Measurements from ENCODE around the gene FAR2. TPM values are rescaled to one million over a fixed set of nuclear protein-coding genes. Genes with fewer than 3 reads are reported as not detected.

FAR2 gene
- total and polyA plus RNA-seq, 4 donors: 7.1 to 14.4 (median 11.2) TPM

DNA sequence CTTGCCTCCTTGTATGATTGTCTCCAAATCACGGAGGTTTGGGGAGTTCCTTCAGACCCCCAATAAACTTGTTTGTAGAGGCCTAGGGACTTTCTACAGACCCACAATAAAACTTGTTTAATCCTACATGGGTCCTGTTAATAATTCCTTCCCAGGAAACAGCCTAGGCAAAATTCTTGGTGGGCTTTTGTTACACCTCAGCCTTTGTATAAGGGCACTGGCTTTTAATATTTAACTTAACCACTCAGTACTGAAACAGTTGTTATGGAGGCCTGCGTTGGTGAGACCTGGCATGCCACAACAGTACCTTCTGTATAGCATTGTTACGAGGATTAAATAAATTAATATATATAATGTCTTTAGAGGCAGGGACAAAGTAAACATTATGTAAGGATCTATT, 32.7 kb upstream of the FAR2 start:
- no peak for ATAC-seq (ENCODE audit: insufficient read depth, low FRiP score)
- peaks cover 0 to 8% (median 1%) of the 10 kb centered on the region in 4 donors for H3K9me3 ChIP-seq (ENCODE audit: control insufficient read depth in 4 of 4, insufficient read depth in 3 of 4, low read length in 3 of 4)
- no peaks in the 10 kb centered on the region for H3K36me3 ChIP-seq (ENCODE audit: control insufficient read depth in 4 of 4, insufficient read depth in 4 of 4, low read length in 4 of 4)
- H3K27me3 ChIP-seq (ENCODE audit: control insufficient read depth in 3 of 3, insufficient read depth in 3 of 3, low read length in 2 of 3): no peaks in the 10 kb centered on the region
- no peaks in the 10 kb centered on the region for H3K4me1 ChIP-seq (ENCODE audit: control insufficient read depth in 5 of 5, insufficient read depth in 5 of 5, low read length in 5 of 5)
- TF ChIP-seq, protein P1, sequence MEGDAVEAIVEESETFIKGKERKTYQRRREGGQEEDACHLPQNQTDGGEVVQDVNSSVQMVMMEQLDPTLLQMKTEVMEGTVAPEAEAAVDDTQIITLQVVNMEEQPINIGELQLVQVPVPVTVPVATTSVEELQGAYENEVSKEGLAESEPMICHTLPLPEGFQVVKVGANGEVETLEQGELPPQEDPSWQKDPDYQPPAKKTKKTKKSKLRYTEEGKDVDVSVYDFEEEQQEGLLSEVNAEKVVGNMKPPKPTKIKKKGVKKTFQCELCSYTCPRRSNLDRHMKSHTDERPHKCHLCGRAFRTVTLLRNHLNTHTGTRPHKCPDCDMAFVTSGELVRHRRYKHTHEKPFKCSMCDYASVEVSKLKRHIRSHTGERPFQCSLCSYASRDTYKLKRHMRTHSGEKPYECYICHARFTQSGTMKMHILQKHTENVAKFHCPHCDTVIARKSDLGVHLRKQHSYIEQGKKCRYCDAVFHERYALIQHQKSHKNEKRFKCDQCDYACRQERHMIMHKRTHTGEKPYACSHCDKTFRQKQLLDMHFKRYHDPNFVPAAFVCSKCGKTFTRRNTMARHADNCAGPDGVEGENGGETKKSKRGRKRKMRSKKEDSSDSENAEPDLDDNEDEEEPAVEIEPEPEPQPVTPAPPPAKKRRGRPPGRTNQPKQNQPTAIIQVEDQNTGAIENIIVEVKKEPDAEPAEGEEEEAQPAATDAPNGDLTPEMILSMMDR (IDR thresholded peaks at IDR 0.05; ENCODE audit: control extremely low read depth, extremely low read depth): no peak
- H3K4me3 ChIP-seq: no peak overlapping the region
- H3K9ac ChIP-seq (ENCODE audit: insufficient read depth in 1 of 2, low read length in 2 of 2): no peak overlapping the region
- DNase-seq: no peak
- no peak overlapping the region for H3K27ac ChIP-seq (ENCODE audit: low read depth in 1 of 2, low read length in 1 of 2)
- 68 to 93% methylated on average over 3 of the region's 3 CpGs for WGBS, 2 donors

DNA sequence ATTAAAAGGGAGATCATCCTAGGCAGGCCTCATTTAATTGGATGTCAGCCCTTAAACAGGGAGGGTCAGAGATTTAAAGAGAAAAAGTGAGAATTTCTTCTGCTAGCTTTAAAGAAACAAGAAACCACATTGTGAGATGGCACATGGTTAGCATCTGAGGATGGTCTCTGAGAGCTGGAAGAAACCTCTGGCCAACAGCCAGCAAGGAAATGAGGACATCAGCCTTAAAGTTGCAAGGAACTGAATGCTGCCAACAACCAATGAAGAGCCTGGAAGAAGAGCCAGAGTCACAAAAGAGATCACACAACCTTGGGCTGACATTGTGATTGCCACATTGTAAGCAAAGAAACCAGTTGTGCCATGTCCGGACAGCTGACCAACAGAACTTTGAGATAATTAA, 17.5 kb upstream of the FAR2 start:
- Histone ChIP-seq H3K27me3 (ENCODE audit: control insufficient read depth in 3 of 3, insufficient read depth in 3 of 3, low read length in 2 of 3) (no peaks in the 10 kb centered on the region), H3K9me3 (ENCODE audit: control insufficient read depth in 4 of 4, insufficient read depth in 3 of 4, low read length in 3 of 4) (no peaks in the 10 kb centered on the region), H3K9ac (ENCODE audit: insufficient read depth in 1 of 2, low read length in 2 of 2) (no peak overlapping the region), H3K36me3 (ENCODE audit: control insufficient read depth in 4 of 4, insufficient read depth in 4 of 4, low read length in 4 of 4) (no peaks in the 10 kb centered on the region), H3K27ac (ENCODE audit: low read depth in 1 of 2, low read length in 1 of 2) (no peak overlapping the region), H3K4me1 (ENCODE audit: control insufficient read depth in 5 of 5, insufficient read depth in 5 of 5, low read length in 5 of 5) (no peaks in the 10 kb centered on the region), H3K4me3 (no peak overlapping the region)
- TF ChIP-seq, protein P1 (IDR thresholded peaks at IDR 0.05; ENCODE audit: control extremely low read depth, extremely low read depth): no peak
- ATAC-seq (ENCODE audit: insufficient read depth, low FRiP score) (no peak), DNase-seq (peak; percentile 25 to 69 (median 45))
- 4 to 59% methylated on average over 1 of the region's 1 CpG for WGBS, 2 donors

- no peak for DNase-seq
- Histone ChIP-seq H3K4me3 (no peak overlapping the region), H3K4me1 (ENCODE audit: control insufficient read depth in 5 of 5, insufficient read depth in 5 of 5, low read length in 5 of 5) (no peaks in the 10 kb centered on the region), H3K27me3 (ENCODE audit: control insufficient read depth in 3 of 3, insufficient read depth in 3 of 3, low read length in 2 of 3) (no peaks in the 10 kb centered on the region), H3K36me3 (ENCODE audit: control insufficient read depth in 4 of 4, insufficient read depth in 4 of 4, low read length in 4 of 4) (no peaks in the 10 kb centered on the region), H3K9me3 (ENCODE audit: control insufficient read depth in 4 of 4, insufficient read depth in 3 of 4, low read length in 3 of 4) (no peaks in the 10 kb centered on the region), H3K9ac (ENCODE audit: insufficient read depth in 1 of 2, low read length in 2 of 2) (no peak overlapping the region), H3K27ac (ENCODE audit: low read depth in 1 of 2, low read length in 1 of 2) (no peak overlapping the region)
- TF ChIP-seq, protein P1 (IDR thresholded peaks at IDR 0.05; ENCODE audit: control extremely low read depth, extremely low read depth): no peak
- no peak for ATAC-seq (ENCODE audit: insufficient read depth, low FRiP score)
- WGBS, 2 donors: 87 to 95% methylated on average over 6 of the region's 6 CpGs
Observed at GRCh38 chr12:29132316-29132715, 16.8 kb upstream of the FAR2 start.

DNA sequence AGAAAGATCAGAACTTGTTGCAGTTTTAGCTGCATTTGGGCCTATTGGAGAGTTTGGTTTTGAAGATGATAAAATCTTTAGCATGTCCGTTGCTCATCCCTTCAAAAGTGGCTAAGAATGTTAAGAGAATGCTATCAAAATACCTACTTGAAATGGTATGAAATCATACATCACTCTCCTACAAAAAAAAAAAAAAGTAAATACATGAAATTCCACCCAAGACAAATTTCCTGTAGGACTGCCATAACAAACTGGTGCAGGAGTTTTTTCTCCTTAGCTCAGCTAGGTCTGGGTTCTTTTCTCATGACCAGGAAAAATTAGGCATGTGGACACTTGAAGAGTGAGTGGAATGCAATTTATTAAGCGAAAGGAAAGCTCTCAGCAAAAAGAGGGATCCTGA, 15.9 kb upstream of the FAR2 start:
- no peak for ATAC-seq (ENCODE audit: insufficient read depth, low FRiP score)
- Histone ChIP-seq H3K9me3 (ENCODE audit: control insufficient read depth in 4 of 4, insufficient read depth in 3 of 4, low read length in 3 of 4) (no peaks in the 10 kb centered on the region), H3K27me3 (ENCODE audit: control insufficient read depth in 3 of 3, insufficient read depth in 3 of 3, low read length in 2 of 3) (no peaks in the 10 kb centered on the region), H3K9ac (ENCODE audit: insufficient read depth in 1 of 2, low read length in 2 of 2) (no peak overlapping the region), H3K36me3 (ENCODE audit: control insufficient read depth in 4 of 4, insufficient read depth in 4 of 4, low read length in 4 of 4) (no peaks in the 10 kb centered on the region), H3K4me1 (ENCODE audit: control insufficient read depth in 5 of 5, insufficient read depth in 5 of 5, low read length in 5 of 5) (no peaks in the 10 kb centered on the region), H3K4me3 (no peak overlapping the region), H3K27ac (ENCODE audit: low read depth in 1 of 2, low read length in 1 of 2) (no peak overlapping the region)
- TF ChIP-seq, protein P1 (IDR thresholded peaks at IDR 0.05; ENCODE audit: control extremely low read depth, extremely low read depth): no peak
- WGBS, 2 donors: 76 to 87% methylated on average over 2 of the region's 2 CpGs
- DNase-seq: no peak

Data from lung (tissue), 12 donors.